ENCODE measurements around the gene SP5.
"Not testable (repeated sequence)": the region's sequence is repeated elsewhere in the genome, so short reads cannot be mapped to it uniquely, and the experiment has no call there.

SP5 gene

DNA sequence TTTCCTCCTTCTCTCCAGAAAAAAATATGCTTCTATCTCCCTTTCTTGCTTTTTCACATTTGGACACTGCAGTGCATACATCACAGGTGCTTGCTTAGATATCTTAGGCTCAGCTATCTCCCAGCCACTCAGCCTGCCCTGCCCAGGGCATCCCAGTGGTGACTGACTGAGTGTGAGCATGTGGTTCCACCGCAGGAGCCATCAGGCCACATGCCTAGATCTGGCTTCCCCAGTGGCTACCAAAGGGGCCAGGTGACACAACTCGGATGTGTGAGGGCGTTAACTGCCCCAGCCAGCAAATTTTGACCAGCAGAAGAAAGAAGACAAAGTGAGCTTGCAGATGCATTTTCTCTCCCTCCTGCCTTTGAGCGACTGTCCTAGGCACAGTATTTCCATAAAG, 25.5 kb downstream of the SP5 start:
- DNase-seq = no peak

DNA sequence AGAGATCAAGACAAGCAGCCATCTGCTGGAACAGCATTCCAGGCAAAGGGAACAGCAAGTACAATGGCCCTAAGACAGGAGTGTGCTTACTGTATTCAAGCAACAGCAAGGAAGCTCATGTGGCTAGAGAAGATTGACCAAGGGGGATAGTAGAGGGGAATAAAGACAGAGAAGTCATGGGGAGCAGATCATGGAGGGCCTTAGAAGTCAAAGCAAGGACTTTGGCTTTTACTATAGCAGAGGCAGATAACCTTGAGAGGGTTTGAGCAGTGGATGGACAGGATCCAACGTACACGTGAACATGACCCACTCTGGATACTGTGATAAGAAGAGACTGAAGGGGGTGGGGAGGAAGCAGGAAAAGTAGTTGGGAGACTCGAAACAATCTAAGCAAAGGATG, 26.9 kb downstream of the SP5 start:
- DNase-seq = no peak

- no peak for DNase-seq
Measured at GRCh38 chr2:170742896-170743529, 27.9 kb downstream of the SP5 start.

GRCh38 chr2:170743530-170744239, 28.5 kb downstream of the SP5 start:
- no peak for DNase-seq

- peak; percentile 30 for DNase-seq
Measured at GRCh38 chr2:170744248-170745002, 29.3 kb downstream of the SP5 start.

DNA sequence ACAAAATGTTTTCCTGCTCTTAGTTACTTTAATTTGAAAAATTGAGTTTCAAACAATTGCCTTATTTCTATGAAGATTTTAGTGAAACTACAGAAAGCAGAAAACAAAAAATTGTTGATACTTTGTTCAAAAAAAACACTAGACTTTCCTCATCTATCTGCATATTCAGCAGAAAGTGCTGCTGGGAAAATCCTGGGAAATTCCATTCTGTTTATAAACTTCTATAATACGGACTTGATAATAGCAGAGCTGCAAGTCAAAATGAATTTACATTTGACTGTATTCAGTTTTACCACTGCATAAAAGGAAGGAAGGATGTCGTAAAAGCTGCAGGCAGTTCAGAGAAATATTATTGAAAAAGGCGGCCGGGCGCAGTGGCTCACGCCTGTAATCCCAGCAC, 30.2 kb downstream of the SP5 start:
- no peak for DNase-seq

GRCh38 chr2:170747921-170748320, 32.8 kb downstream of the SP5 start:
- DNase-seq = peak; percentile 41

DNA sequence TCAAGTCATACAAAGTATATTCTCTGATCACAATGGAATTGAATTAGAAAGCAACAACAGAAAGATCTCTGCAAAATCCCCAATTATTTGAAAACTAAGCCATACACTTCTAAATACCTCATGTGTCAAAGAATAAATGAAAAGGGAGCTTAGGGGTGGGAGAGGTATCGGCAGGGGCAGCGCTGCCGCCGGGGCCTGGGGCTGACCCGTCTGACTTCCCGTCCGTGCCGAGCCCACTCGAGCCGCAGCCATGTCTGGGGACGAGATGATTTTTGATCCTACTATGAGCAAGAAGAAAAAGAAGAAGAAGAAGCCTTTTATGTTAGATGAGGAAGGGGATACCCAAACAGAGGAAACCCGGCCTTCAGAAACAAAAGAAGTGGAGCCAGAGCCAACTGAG, 36.4 kb downstream of the SP5 start:
- not testable (repeated sequence) for DNase-seq

DNA sequence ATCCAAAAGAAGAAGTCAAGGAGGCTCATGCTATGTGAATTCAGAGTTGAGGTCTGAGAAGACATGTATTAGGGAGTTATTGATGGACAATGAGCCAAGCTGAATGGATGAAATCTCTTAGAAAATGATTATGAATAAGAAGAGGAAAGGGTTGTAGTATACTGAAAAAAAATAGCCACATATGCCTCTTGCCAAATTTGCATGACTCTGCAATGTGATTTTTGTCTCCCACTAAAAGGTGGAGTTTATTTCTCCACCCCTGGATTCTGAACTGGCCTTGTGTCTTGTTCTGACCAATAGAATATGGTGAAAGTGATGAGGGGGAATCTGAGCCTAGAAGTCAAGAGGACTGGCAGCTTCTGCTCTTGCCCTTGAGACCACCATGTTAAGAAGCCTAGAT, 46.4 kb downstream of the SP5 start:
- DNase-seq = no peak

GRCh38 chr2:170762760-170763159, 47.6 kb downstream of the SP5 start:
- no peak for DNase-seq

DNA sequence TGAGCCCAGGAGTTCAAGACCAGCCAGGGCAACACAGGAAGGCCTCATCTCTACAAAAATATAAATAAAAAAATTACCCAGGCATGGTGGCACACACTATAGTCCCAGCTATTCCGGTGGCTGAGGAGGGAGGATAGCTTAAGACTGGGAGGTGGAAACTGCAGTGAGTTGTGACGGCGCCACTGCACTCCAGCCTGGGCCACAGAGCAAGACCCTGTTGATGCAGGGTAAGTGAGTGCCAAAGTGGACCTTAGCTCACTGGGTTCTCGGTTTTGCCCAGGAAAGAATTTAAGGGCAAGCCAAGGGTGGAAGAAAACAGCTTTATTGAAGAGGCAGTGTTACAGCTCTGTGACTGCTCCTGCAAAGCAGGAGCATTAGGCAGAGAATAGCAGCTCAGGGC, 48.1 kb downstream of the SP5 start:
- no peak for DNase-seq

GRCh38 chr2:170764880-170765261, 49.7 kb downstream of the SP5 start:
- DNase-seq = no peak

GRCh38 chr2:170766693-170767092, 51.6 kb downstream of the SP5 start:
- DNase-seq = peak; percentile 87

Measured in DMS53 (cell line).